ENCODE measurements around the gene PNPLA6. TPM values are rescaled to one million over a fixed set of nuclear protein-coding genes. Genes with fewer than 3 reads are reported as not detected.

The PNPLA6 gene
- total RNA-seq, 1 donor from 2014 or later = 129 TPM

DNA sequence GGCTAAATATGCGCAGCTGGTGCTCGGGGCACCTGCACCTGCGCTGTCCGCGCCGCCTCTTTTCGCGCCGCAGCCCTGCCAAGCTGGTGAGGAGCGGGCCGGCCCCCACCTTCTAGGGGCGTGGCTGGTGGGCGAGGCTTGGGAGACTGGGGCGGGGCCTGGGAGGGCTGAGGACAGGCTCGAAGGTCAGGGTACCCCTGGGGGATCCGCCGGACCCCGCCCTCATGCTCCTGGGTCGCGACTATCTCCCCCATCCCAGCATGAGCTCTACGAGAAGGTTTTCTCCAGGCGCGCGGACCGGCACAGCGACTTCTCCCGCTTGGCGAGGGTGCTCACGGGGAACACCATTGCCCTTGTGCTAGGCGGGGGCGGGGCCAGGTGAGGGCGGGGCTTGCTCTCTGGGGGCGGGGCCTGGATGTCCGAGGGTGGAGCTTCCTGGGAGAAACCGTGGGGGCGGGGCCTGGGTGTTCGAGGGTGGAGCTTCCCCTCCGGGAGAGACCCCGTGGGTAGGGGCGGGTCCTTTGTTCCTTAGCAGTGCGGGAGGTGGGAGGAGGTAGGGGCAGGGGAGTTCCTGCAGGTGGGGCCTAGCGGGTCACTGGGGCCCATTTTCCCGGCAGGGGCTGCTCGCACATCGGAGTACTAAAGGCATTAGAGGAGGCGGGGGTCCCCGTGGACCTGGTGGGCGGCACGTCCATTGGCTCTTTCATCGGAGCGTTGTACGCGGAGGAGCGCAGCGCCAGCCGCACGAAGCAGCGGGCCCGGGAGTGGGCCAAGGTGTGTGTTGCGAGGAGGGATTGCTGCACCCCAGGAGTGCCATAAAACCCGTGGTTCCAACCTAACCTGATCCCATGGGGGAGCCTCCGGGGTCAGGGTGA lies 19.7 kb downstream of the PNPLA6 start:
- TF ChIP-seq, protein P1, sequence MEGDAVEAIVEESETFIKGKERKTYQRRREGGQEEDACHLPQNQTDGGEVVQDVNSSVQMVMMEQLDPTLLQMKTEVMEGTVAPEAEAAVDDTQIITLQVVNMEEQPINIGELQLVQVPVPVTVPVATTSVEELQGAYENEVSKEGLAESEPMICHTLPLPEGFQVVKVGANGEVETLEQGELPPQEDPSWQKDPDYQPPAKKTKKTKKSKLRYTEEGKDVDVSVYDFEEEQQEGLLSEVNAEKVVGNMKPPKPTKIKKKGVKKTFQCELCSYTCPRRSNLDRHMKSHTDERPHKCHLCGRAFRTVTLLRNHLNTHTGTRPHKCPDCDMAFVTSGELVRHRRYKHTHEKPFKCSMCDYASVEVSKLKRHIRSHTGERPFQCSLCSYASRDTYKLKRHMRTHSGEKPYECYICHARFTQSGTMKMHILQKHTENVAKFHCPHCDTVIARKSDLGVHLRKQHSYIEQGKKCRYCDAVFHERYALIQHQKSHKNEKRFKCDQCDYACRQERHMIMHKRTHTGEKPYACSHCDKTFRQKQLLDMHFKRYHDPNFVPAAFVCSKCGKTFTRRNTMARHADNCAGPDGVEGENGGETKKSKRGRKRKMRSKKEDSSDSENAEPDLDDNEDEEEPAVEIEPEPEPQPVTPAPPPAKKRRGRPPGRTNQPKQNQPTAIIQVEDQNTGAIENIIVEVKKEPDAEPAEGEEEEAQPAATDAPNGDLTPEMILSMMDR (IDR thresholded peaks at IDR 0.05; ENCODE audit: unreplicated experiment) = no peak
- peaks cover 4% of the 10 kb centered on the region for H3K27me3 Mint-ChIP-seq (ENCODE audit: unreplicated experiment)
- no peaks in the 10 kb centered on the region for H3K9me3 Mint-ChIP-seq (ENCODE audit: unreplicated experiment)
- H3K36me3 Mint-ChIP-seq (ENCODE audit: low read depth, unreplicated experiment) = peaks cover 31% of the 10 kb centered on the region
- no peak overlapping the region for H3K27ac Mint-ChIP-seq (ENCODE audit: unreplicated experiment)
- DNase-seq (ENCODE audit: low spot score) = no peak
- H3K4me1 Mint-ChIP-seq (ENCODE audit: unreplicated experiment) = peaks cover 4% of the 10 kb centered on the region
- H3K4me3 Mint-ChIP-seq (ENCODE audit: unreplicated experiment) = no peak overlapping the region

DNA sequence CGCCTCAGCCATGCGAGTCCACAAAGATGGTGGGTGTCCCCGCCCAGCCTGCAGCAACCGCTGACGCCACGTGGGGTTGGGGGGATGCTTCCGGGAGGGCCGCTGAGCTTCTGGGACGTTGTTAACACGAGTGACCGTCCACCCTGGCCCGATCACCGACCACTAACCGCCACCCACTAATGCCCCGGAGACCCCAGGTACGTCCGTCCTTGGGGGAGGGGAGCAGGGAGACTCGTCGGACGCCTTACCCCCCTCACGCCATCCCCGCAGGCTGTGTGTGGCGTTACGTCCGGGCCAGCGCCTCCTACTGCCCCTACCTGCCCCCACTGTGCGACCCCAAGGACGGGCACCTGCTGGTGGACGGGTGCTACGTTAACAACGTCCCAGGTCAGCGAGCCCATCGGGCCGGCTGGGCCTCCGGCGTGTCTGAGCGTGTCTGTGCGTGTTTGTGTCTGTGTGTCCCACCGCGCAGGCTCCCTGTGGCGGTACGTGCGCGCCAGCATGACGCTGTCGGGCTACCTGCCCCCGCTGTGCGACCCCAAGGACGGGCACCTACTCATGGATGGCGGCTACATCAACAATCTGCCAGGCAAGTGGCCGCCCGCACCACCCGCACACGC lies 21.3 kb downstream of the PNPLA6 start:
- peaks cover 4% of the 10 kb centered on the region for H3K27me3 Mint-ChIP-seq (ENCODE audit: unreplicated experiment)
- no peaks in the 10 kb centered on the region for H3K9me3 Mint-ChIP-seq (ENCODE audit: unreplicated experiment)
- DNase-seq (ENCODE audit: low spot score) = no peak
- TF ChIP-seq, protein P1 (IDR thresholded peaks at IDR 0.05; ENCODE audit: unreplicated experiment) = no peak
- H3K4me3 Mint-ChIP-seq (ENCODE audit: unreplicated experiment) = no peak overlapping the region
- peaks cover 29% of the 10 kb centered on the region for H3K36me3 Mint-ChIP-seq (ENCODE audit: low read depth, unreplicated experiment)
- H3K4me1 Mint-ChIP-seq (ENCODE audit: unreplicated experiment) = no peaks in the 10 kb centered on the region
- no peak overlapping the region for H3K27ac Mint-ChIP-seq (ENCODE audit: unreplicated experiment)

DNA sequence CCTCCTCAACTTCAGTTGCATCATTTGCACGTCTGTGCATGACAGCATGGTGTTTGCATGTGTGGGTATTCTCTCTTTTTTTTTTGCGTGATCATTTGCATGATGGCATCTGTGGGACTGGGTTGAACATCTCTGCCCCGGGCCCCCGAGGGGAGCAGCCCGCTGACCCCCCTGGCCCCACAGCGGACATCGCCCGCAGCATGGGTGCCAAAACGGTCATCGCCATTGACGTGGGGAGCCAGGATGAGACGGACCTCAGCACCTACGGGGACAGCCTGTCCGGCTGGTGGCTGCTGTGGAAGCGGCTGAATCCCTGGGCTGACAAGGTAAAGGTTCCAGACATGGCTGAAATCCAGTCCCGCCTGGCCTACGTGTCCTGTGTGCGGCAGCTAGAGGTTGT lies 23.1 kb downstream of the PNPLA6 start:
- TF ChIP-seq, protein P1 (IDR thresholded peaks at IDR 0.05; ENCODE audit: unreplicated experiment) = no peak
- peaks cover 21% of the 10 kb centered on the region for H3K36me3 Mint-ChIP-seq (ENCODE audit: low read depth, unreplicated experiment)
- H3K27me3 Mint-ChIP-seq (ENCODE audit: unreplicated experiment) = peaks cover 3% of the 10 kb centered on the region
- H3K27ac Mint-ChIP-seq (ENCODE audit: unreplicated experiment) = no peak overlapping the region
- H3K4me3 Mint-ChIP-seq (ENCODE audit: unreplicated experiment) = no peak overlapping the region
- DNase-seq (ENCODE audit: low spot score) = no peak
- no peaks in the 10 kb centered on the region for H3K4me1 Mint-ChIP-seq (ENCODE audit: unreplicated experiment)
- H3K9me3 Mint-ChIP-seq (ENCODE audit: unreplicated experiment) = no peaks in the 10 kb centered on the region

DNA sequence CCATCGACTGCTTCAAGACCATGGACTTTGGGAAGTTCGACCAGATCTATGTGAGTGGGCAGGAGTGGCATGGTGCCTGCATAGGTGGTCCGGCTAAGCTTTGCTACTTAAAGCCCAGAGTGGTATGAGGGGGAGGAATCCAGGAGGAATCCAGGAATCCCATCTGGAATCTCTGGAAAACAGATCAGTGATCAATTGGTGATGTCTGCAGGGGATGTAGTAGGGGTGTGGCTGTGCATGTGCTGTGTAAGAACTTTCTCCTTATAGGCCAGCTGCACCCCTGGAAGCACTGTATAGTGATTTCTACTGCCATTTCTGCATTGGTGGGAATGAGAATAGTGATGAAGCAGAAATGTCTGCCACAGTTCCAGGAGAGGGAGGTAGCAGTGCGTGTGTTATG lies 23.6 kb downstream of the PNPLA6 start:
- Mint-ChIP-seq H3K27me3 (ENCODE audit: unreplicated experiment) (peaks cover 3% of the 10 kb centered on the region), H3K36me3 (ENCODE audit: low read depth, unreplicated experiment) (peaks cover 20% of the 10 kb centered on the region), H3K4me3 (ENCODE audit: unreplicated experiment) (no peak overlapping the region), H3K9me3 (ENCODE audit: unreplicated experiment) (no peaks in the 10 kb centered on the region), H3K27ac (ENCODE audit: unreplicated experiment) (no peak overlapping the region), H3K4me1 (ENCODE audit: unreplicated experiment) (no peaks in the 10 kb centered on the region)
- DNase-seq (ENCODE audit: low spot score) = no peak
- TF ChIP-seq, protein P1 (IDR thresholded peaks at IDR 0.05; ENCODE audit: unreplicated experiment) = no peak

DNA sequence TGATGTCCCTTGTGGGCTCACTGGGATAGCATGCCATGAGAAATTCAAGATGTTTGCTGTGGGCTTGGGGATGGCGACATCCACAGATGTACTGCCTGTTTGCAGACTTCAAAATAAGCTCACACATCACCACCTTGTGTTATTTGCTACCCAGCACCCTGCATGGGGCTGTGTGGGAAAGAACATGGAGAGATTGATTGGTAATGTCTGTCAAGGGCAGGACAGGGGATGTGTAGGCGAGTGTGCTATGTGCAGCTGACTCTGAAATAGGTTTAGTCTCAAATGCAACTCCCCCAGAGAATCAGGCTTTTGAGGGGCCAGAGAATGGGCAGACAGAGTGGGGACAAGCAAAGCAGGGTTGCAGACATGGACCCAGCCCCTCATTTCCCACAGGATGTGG lies 24.7 kb downstream of the PNPLA6 start:
- peaks cover 3% of the 10 kb centered on the region for H3K27me3 Mint-ChIP-seq (ENCODE audit: unreplicated experiment)

More for the DNA sequence above, 24.7 kb downstream of the PNPLA6 start:
- Mint-ChIP-seq H3K27ac (ENCODE audit: unreplicated experiment) (no peak overlapping the region), H3K9me3 (ENCODE audit: unreplicated experiment) (no peaks in the 10 kb centered on the region), H3K4me1 (ENCODE audit: unreplicated experiment) (no peaks in the 10 kb centered on the region), H3K36me3 (ENCODE audit: low read depth, unreplicated experiment) (peaks cover 20% of the 10 kb centered on the region), H3K4me3 (ENCODE audit: unreplicated experiment) (peak overlapping the region; percentile 59)
- TF ChIP-seq, protein P1 (IDR thresholded peaks at IDR 0.05; ENCODE audit: unreplicated experiment) = no peak
- no peak for DNase-seq (ENCODE audit: low spot score)

Data from endothelial cell (in vitro differentiated cells).